ENCODE measurements around the gene SLC2A13. TPM values are rescaled to one million over a fixed set of nuclear protein-coding genes. Genes with fewer than 3 reads are reported as not detected.

The SLC2A13 gene
- total and polyA plus RNA-seq, 2 experiments from 2014 or later, result 10.4 to 13.8 TPM

GRCh38 chr12:40012711-40013110, 93.2 kb downstream of the SLC2A13 start:
- Histone ChIP-seq H3K9me3 (ENCODE audit: low read depth) (no peaks in the 10 kb centered on the region), H3K27me3 (no peaks in the 10 kb centered on the region), H3K4me3 (no peak overlapping the region), H3K4me1 (ENCODE audit: low read depth) (peaks cover 23% of the 10 kb centered on the region), H3K27ac (peak overlapping the region; percentile 4), H3K36me3 (no peaks in the 10 kb centered on the region)
- no peak for DNase-seq (ENCODE audit: low read depth in 1 of 2, low spot score in 1 of 2)
- TF ChIP-seq CTCF (IDR thresholded peaks at IDR 0.05; ENCODE audit: low read depth, low read length), result no peak

GRCh38 chr12:40011775-40012129, 94.1 kb downstream of the SLC2A13 start:
- Histone ChIP-seq H3K27ac (no peak overlapping the region), H3K36me3 (no peaks in the 10 kb centered on the region), H3K4me1 (ENCODE audit: low read depth) (peaks cover 16% of the 10 kb centered on the region), H3K27me3 (no peaks in the 10 kb centered on the region), H3K4me3 (no peak overlapping the region), H3K9me3 (ENCODE audit: low read depth) (no peaks in the 10 kb centered on the region)
- TF ChIP-seq CTCF (IDR thresholded peaks at IDR 0.05; ENCODE audit: low read depth, low read length), result no peak
- DNase-seq (ENCODE audit: low read depth in 1 of 2, low spot score in 1 of 2), result no peak

- Histone ChIP-seq H3K4me1 (ENCODE audit: low read depth) (peaks cover 16% of the 10 kb centered on the region), H3K36me3 (no peaks in the 10 kb centered on the region), H3K9me3 (ENCODE audit: low read depth) (no peaks in the 10 kb centered on the region), H3K4me3 (no peak overlapping the region), H3K27ac (peak overlapping the region; percentile 25), H3K27me3 (no peaks in the 10 kb centered on the region)
- TF ChIP-seq CTCF (IDR thresholded peaks at IDR 0.05; ENCODE audit: low read depth, low read length), result peak; percentile 84
- DNase-seq (ENCODE audit: low read depth in 1 of 2, low spot score in 1 of 2), result peak; percentile 80 to 82
These were observed 94.7 kb downstream of the SLC2A13 start for GRCh38 chr12:40010899-40011774.

- Histone ChIP-seq H3K4me1 (ENCODE audit: low read depth) (no peaks in the 10 kb centered on the region), H3K36me3 (no peaks in the 10 kb centered on the region), H3K9me3 (ENCODE audit: low read depth) (no peaks in the 10 kb centered on the region), H3K27me3 (no peaks in the 10 kb centered on the region), H3K27ac (no peak overlapping the region), H3K4me3 (no peak overlapping the region)
- no peak for TF ChIP-seq CTCF (IDR thresholded peaks at IDR 0.05; ENCODE audit: low read depth, low read length)
- no peak for DNase-seq (ENCODE audit: low read depth in 1 of 2, low spot score in 1 of 2)
These were observed 103.4 kb downstream of the SLC2A13 start for GRCh38 chr12:40002178-40003169.

GRCh38 chr12:40001406-40001805, 104.5 kb downstream of the SLC2A13 start:
- no peak for DNase-seq (ENCODE audit: low read depth in 1 of 2, low spot score in 1 of 2)
- no peaks in the 10 kb centered on the region for H3K27me3 ChIP-seq
- no peak overlapping the region for H3K27ac ChIP-seq
- H3K4me1 ChIP-seq (ENCODE audit: low read depth), result no peaks in the 10 kb centered on the region
- H3K4me3 ChIP-seq, result no peak overlapping the region
- H3K36me3 ChIP-seq, result no peaks in the 10 kb centered on the region
- H3K9me3 ChIP-seq (ENCODE audit: low read depth), result no peaks in the 10 kb centered on the region
- no peak for TF ChIP-seq CTCF (IDR thresholded peaks at IDR 0.05; ENCODE audit: low read depth, low read length)
